Adrenal gland (tissue), 12 donors: ENCODE results near the gene FMN1. TPM values are rescaled to one million over a fixed set of nuclear protein-coding genes. Genes with fewer than 3 reads are reported as not detected.

ENCODE experiments used
- DNase-seq, 7 donors: peaks; one replicate each; pipeline ENCODE4 v3.0.0-alpha.2; 2019 to 2020
- H3K27ac ChIP-seq, 5 donors: fragments of 200-600 bp; sonication (generic) in 4 of 5; 1 replicate in 3 of 5; 2 replicates in 2 of 5; pipeline versions ENCODE4 v1.5.1 to v1.8.0; 2016 to 2020; ENCODE audit warnings: mild to moderate bottlenecking in 1 of 5
- H3K27me3 ChIP-seq: fragments of 200-600 bp; 2 replicates; pipeline ENCODE4 v1.8.0; 2021
- H3K36me3 ChIP-seq, 2 donors: fragments of 200-600 bp; replicated peaks in 1 of 2; 1 replicate in 1 of 2; 2 replicates in 1 of 2; pipeline versions ENCODE4 v1.5.1 to v1.8.0; 2018 to 2022
- H3K4me1 ChIP-seq, 2 donors: fragments of 200-600 bp; replicated peaks in 1 of 2; 1 replicate in 1 of 2; 2 replicates in 1 of 2; pipeline versions ENCODE4 v1.5.1 to v1.8.0; 2018 to 2021
- H3K4me3 ChIP-seq, 4 donors: fragments of 200-600 bp; sonication (generic) in 3 of 4; one replicate each; pipeline ENCODE4 v1.5.1; 2016 to 2018
- H3K9me3 ChIP-seq, 3 donors: fragments of 200-600 bp; sonication (generic) in 1 of 3; replicated peaks in 1 of 3; 1 replicate in 2 of 3; 2 replicates in 1 of 3; pipeline versions ENCODE4 v1.5.1 to v1.8.0; 2016 to 2021
- CTCF ChIP-seq, 6 experiments: fragments of 450-650 bp in 4 of 6; fragments of 200-600 bp in 2 of 6; sonication (generic) in 1 of 6; IDR thresholded peaks; 1 replicate in 5 of 6; 2 replicates in 1 of 6; pipeline versions ENCODE4 v1.5.1 to v1.8.0; 2016 to 2021; ENCODE audit warnings: antibody characterized with exemption in 6 of 6, mild to moderate bottlenecking in 2 of 6, moderate library complexity in 1 of 6
- POLR2A ChIP-seq, 2 donors: fragments of 450-650 bp; IDR thresholded peaks; one replicate each; pipeline ENCODE4 v1.6.1; 2017; ENCODE audit warnings: antibody characterized with exemption in 2 of 2, mild to moderate bottlenecking in 2 of 2, moderate library complexity in 1 of 2
- WGBS, 4 donors: extraction: QIAGEN DNeasy Blood & Tissue Kit in 2 of 4; methylation state at CpG; one replicate each; pipeline versions ENCODE4 v1.1.5 to v1.1.7; 2013 to 2017; 5-methylcytosine and 5-hydroxymethylcytosine counted together
- intact Hi-C, 2 donors: fragments of 100-400 bp; cut with DNase I; formaldehyde crosslinking; loops; one replicate each; pipeline versions ENCODE4 v1.14.1 to v1.15.0; 2022 to 2023
- polyA plus RNA-seq, 3 donors: library from polyadenylated mRNA; stranded (reverse); fragments of 200-250 nt in 2 of 3; fragments of 350-450 nt in 1 of 3; fragmentation: Illumina TruSeq in 1 of 3; extraction: RNeasy Lipid Tissue Mini Kit (QIAGEN cat#74804) in 1 of 3; gene quantifications; one replicate each; pipeline ENCODE4 v1.2.3, GENCODE V29; 2013 to 2014
- total RNA-seq, 9 donors: library from RNA; depleted of rRNA in 4 of 9; stranded (reverse); fragments of >200 nt in 4 of 9; fragments of 120-200 nt in 1 of 9; fragmentation: NEBNext Ultra II Directional in 1 of 9; extraction: Animal tissue kit (Norgen Biotek cat#: 25700) in 1 of 9; gene quantifications; one replicate each; pipeline versions ENCODE4 v1.1.0 to v1.2.4, GENCODE V29; 2013 to 2023
- donor health status: healthy with polysubstance abuse.
- donor health status: Bipolar disorder and iron deficiency.
- donor health status: DM: yes; HTN: yes; CAD: no.
- donor health status: DM: no; HTN: no; CAD: no.
- donor health status: DM: no; HTN: no; CAD: no.
- donor health status: DM: yes; HTN: yes; CAD: no.

FMN1 gene
- total and polyA plus RNA-seq, 12 donors = 0.37 to 29.2 (median 11.4) TPM

DNA sequence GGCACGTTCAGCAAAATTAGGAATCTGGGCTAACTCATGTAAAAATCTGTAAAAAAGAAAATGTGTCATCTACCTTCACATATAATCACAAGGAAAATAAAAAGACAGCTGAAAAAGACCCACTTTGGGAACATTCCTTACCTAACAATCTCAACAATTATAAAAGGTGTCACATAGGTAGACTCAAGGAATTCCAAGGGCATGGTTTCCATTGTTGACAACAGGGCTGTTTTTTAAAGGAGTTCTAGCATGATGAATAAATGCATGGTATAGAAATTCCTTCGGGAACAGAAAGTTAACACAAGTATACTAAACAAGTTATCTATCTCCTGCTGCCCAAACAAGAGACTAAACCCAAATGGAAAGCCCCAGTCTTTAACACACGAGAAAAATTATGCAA is 292.5 kb downstream of the FMN1 start:
- H3K9me3 ChIP-seq = no peaks in the 10 kb centered on the region
- H3K4me1 ChIP-seq = no peaks in the 10 kb centered on the region
- TF ChIP-seq CTCF (IDR thresholded peaks at IDR 0.05) = no peak
- no peak for TF ChIP-seq POLR2A (IDR thresholded peaks at IDR 0.05)
- H3K36me3 ChIP-seq = no peaks in the 10 kb centered on the region
- DNase-seq = no peak
- no peaks in the 10 kb centered on the region for H3K27me3 ChIP-seq
- H3K27ac ChIP-seq = no peak overlapping the region
- intact Hi-C loops = loop anchor here in 1 of 2 donors (10.0 kb wide), 1 partner anchor 47 kb away; no protein-coding TSS in a partner anchor
- WGBS, 4 donors = 70 to 81% (median 75%) methylated on average over 3 of the region's 3 CpGs
- no peak overlapping the region for H3K4me3 ChIP-seq

DNA sequence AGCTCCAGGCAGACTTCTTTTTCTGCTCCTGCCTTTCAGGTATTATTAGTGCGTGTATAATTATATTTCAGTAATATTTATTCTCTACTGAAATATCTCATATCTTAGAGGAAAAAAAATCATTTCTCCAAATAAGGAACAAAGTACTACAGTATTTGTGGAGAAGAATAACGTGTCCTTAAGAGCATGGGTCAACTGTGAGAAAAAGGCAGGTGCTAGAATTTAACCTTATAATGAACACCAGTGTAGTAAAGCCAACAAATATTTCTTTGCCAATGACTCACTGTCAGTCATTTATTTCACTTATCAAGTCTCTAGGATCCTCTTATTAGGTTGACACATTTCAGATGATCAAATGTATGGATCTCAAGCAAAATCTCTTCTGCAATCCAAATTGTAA is 293.3 kb downstream of the FMN1 start:
- H3K27ac ChIP-seq = no peak overlapping the region
- H3K4me3 ChIP-seq = no peak overlapping the region
- H3K9me3 ChIP-seq = no peaks in the 10 kb centered on the region
- no peak for DNase-seq
- H3K36me3 ChIP-seq = no peaks in the 10 kb centered on the region
- intact Hi-C loops = loop anchor here in 1 of 2 donors (10.0 kb wide), 1 partner anchor 46 kb away; no protein-coding TSS in a partner anchor
- H3K27me3 ChIP-seq = no peaks in the 10 kb centered on the region
- no peaks in the 10 kb centered on the region for H3K4me1 ChIP-seq
- 58 to 71% (median 67%) methylated on average over 2 of the region's 2 CpGs for WGBS, 4 donors
- TF ChIP-seq CTCF (IDR thresholded peaks at IDR 0.05) (no peak), POLR2A (IDR thresholded peaks at IDR 0.05) (no peak)

GRCh38 chr15:32899126-32899596 is 295.4 kb downstream of the FMN1 start:
- H3K36me3 ChIP-seq = no peaks in the 10 kb centered on the region
- TF ChIP-seq CTCF (IDR thresholded peaks at IDR 0.05) (no peak), POLR2A (IDR thresholded peaks at IDR 0.05) (no peak)
- H3K27ac ChIP-seq = no peak overlapping the region
- 47 to 62% (median 56%) methylated on average over 6 of the region's 6 CpGs for WGBS, 4 donors
- no peaks in the 10 kb centered on the region for H3K9me3 ChIP-seq
- intact Hi-C loops = no loop called here
- H3K4me3 ChIP-seq = no peak overlapping the region
- peaks cover 3% of the 10 kb centered on the region for H3K27me3 ChIP-seq
- no peaks in the 10 kb centered on the region for H3K4me1 ChIP-seq
- DNase-seq = no peak

- DNase-seq = no peak
- no peaks in the 10 kb centered on the region for H3K36me3 ChIP-seq
- intact Hi-C loops = no loop called here
- no peak overlapping the region for H3K27ac ChIP-seq
- WGBS, 4 donors = 71 to 83% (median 78%) methylated on average over 4 of the region's 4 CpGs
- TF ChIP-seq CTCF (IDR thresholded peaks at IDR 0.05) = no peak
- TF ChIP-seq POLR2A (IDR thresholded peaks at IDR 0.05) = no peak
- H3K9me3 ChIP-seq = no peaks in the 10 kb centered on the region
- H3K27me3 ChIP-seq = peaks cover 3% of the 10 kb centered on the region
- no peak overlapping the region for H3K4me3 ChIP-seq
- no peaks in the 10 kb centered on the region for H3K4me1 ChIP-seq
Measured at GRCh38 chr15:32898414-32898813, 296.1 kb downstream of the FMN1 start.
